Neural cell (in vitro differentiated cells): ENCODE measurements around the gene GALE. TPM values are rescaled to one million over a fixed set of nuclear protein-coding genes. Genes with fewer than 3 reads are reported as not detected.

ENCODE experiments used
- H2AFZ ChIP-seq: fragments of 200-600, 300-800 bp; sonication (generic), shearing (Covaris generic); 2 replicates; pipeline ENCODE4 v1.6.0; 2014; ENCODE audit warnings: low read depth, mild to moderate bottlenecking, antibody characterized with exemption, low read length, moderate library complexity
- H3F3A ChIP-seq: fragments of 200-600 bp; shearing (Covaris generic); 2 replicates; pipeline ENCODE4 v1.6.1; 2016; ENCODE audit warnings: mild to moderate bottlenecking, moderate library complexity, mixed read lengths, antibody characterized with exemption, low read length; ENCODE audit not compliant: insufficient read depth, poor library complexity, severe bottlenecking
- H3K27ac ChIP-seq: fragments of 200-600, 300-800 bp; sonication (generic), shearing (Covaris generic); 2 replicates; pipeline ENCODE4 v1.5.1; 2014; ENCODE audit warnings: mild to moderate bottlenecking, low read length, moderate library complexity
- H3K27me3 ChIP-seq: fragments of 300-800, 200-600 bp; sonication (generic), shearing (Covaris generic); 2 replicates; pipeline ENCODE4 v1.6.0; 2014; ENCODE audit warnings: mild to moderate bottlenecking, low read depth, low read length, moderate library complexity; ENCODE audit not compliant: insufficient read depth
- H3K36me3 ChIP-seq: fragments of 300-800, 200-600 bp; sonication (generic), shearing (Covaris generic); 2 replicates; pipeline ENCODE4 v1.5.1; 2014; ENCODE audit warnings: mild to moderate bottlenecking, antibody characterized with exemption, low read length, moderate library complexity; ENCODE audit not compliant: insufficient read depth
- H3K4me2 ChIP-seq: fragments of 300-800, 200-600 bp; sonication (generic), shearing (Covaris generic); 2 replicates; pipeline ENCODE4 v1.6.0; 2014; ENCODE audit warnings: mild to moderate bottlenecking, low read length
- H3K4me3 ChIP-seq: fragments of 300-800, 200-600 bp; sonication (generic), shearing (Covaris generic); 2 replicates; pipeline ENCODE4 v1.5.1; 2014; ENCODE audit warnings: mild to moderate bottlenecking, low read length, moderate library complexity
- H3K79me2 ChIP-seq: fragments of 200-600 bp; shearing (Covaris generic); replicated peaks from 2 replicates; pipeline ENCODE4 v1.6.0; 2014; ENCODE audit warnings: mild to moderate bottlenecking, low read length, moderate library complexity; ENCODE audit not compliant: insufficient read depth
- H3K9ac ChIP-seq: fragments of 300-800, 200-600 bp; sonication (generic), shearing (Covaris generic); 2 replicates; pipeline ENCODE4 v1.6.1; 2016; ENCODE audit warnings: mild to moderate bottlenecking, low read length, mixed read lengths
- H3K9me2 ChIP-seq: fragments of 200-600 bp; shearing (Covaris generic); 2 replicates; pipeline ENCODE4 v1.6.1; 2016; ENCODE audit warnings: mild to moderate bottlenecking, low read length, mixed read lengths; ENCODE audit not compliant: insufficient read depth
- H3K9me3 ChIP-seq: fragments of 200-600, 300-800 bp; sonication (generic), shearing (Covaris generic); 2 replicates; pipeline ENCODE4 v1.6.1; 2016; ENCODE audit warnings: mild to moderate bottlenecking, mixed run types, low read length, moderate library complexity, mixed read lengths
- H4K20me1 ChIP-seq: fragments of 200-600 bp; shearing (Covaris generic); 2 replicates; pipeline ENCODE4 v1.6.1; 2016; ENCODE audit warnings: mild to moderate bottlenecking, mixed run types; ENCODE audit not compliant: insufficient read depth
- EP300 ChIP-seq: fragments of 450-650 bp; conservative IDR thresholded peaks from 2 replicates; pipeline ENCODE4 v1.6.1; 2014; ENCODE audit warnings: antibody characterized with exemption, mild to moderate bottlenecking, moderate library complexity; ENCODE audit not compliant: poor library complexity, severe bottlenecking
- EZH2 ChIP-seq: fragments of 200-600, 300-800 bp; shearing (Covaris generic), sonication (generic); IDR thresholded peaks from 2 replicates; pipeline ENCODE4 v1.6.1; 2014; ENCODE audit warnings: antibody characterized with exemption, low read length, borderline replicate concordance, mild to moderate bottlenecking; ENCODE audit not compliant: insufficient read depth, poor library complexity, severe bottlenecking
- MXI1 ChIP-seq: fragments of 450-650 bp; conservative IDR thresholded peaks from 2 replicates; pipeline ENCODE4 v1.6.1; 2014; ENCODE audit warnings: antibody characterized with exemption, mild to moderate bottlenecking; ENCODE audit not compliant: poor library complexity, severe bottlenecking
- POLR2AphosphoS5 ChIP-seq: IDR thresholded peaks from 2 replicates; pipeline ENCODE4 v1.6.1; 2012
- RAD21 ChIP-seq: fragments of 450-650 bp; conservative IDR thresholded peaks from 2 replicates; pipeline ENCODE4 v1.6.1; 2014; ENCODE audit warnings: antibody characterized with exemption, mild to moderate bottlenecking, moderate library complexity
- SMC3 ChIP-seq: fragments of 450-650 bp; conservative IDR thresholded peaks from 2 replicates; pipeline ENCODE4 v1.6.1; 2014; ENCODE audit warnings: antibody characterized with exemption, mild to moderate bottlenecking, moderate library complexity; ENCODE audit not compliant: poor library complexity
- TAF1 ChIP-seq: IDR thresholded peaks from 2 replicates; pipeline ENCODE4 v1.6.1; 2012; ENCODE audit warnings: low read depth
- polyA plus RNA-seq: library from polyadenylated mRNA; depleted of rRNA; stranded (reverse); fragments of >200 nt; gene quantifications from 2 replicates; pipeline ENCODE4 v1.2.3, GENCODE V29; 2014
- TF ChIP-seq, protein P1 (sequence below): fragments of 450-650 bp; IDR thresholded peaks from 2 replicates; pipeline ENCODE4 v1.5.1; 2014; ENCODE audit warnings: antibody characterized with exemption, mild to moderate bottlenecking, moderate library complexity; ENCODE audit not compliant: poor library complexity, severe bottlenecking
- TF ChIP-seq, protein P2 (sequence below): IDR thresholded peaks from 2 replicates; pipeline ENCODE4 v1.6.1; 2012; ENCODE audit warnings: borderline replicate concordance

Gene GALE
- polyA plus RNA-seq, 1 donor from 2014 or later, result 109 TPM

GRCh38 chr1:23816906-23817305 lies 16.4 kb upstream of the GALE start:
- Histone ChIP-seq H3K9me3 (no peaks in the 10 kb centered on the region), H3K4me2 (no peak overlapping the region), H4K20me1 (no peaks in the 10 kb centered on the region), H2AFZ (no peak overlapping the region), H3F3A (no peaks in the 10 kb centered on the region), H3K9me2 (no peaks in the 10 kb centered on the region), H3K27ac (no peak overlapping the region), H3K9ac (no peak overlapping the region), H3K36me3 (no peaks in the 10 kb centered on the region), H3K79me2 (no peaks in the 10 kb centered on the region), H3K27me3 (no peaks in the 10 kb centered on the region), H3K4me3 (no peak overlapping the region)
- TF ChIP-seq, protein P1, sequence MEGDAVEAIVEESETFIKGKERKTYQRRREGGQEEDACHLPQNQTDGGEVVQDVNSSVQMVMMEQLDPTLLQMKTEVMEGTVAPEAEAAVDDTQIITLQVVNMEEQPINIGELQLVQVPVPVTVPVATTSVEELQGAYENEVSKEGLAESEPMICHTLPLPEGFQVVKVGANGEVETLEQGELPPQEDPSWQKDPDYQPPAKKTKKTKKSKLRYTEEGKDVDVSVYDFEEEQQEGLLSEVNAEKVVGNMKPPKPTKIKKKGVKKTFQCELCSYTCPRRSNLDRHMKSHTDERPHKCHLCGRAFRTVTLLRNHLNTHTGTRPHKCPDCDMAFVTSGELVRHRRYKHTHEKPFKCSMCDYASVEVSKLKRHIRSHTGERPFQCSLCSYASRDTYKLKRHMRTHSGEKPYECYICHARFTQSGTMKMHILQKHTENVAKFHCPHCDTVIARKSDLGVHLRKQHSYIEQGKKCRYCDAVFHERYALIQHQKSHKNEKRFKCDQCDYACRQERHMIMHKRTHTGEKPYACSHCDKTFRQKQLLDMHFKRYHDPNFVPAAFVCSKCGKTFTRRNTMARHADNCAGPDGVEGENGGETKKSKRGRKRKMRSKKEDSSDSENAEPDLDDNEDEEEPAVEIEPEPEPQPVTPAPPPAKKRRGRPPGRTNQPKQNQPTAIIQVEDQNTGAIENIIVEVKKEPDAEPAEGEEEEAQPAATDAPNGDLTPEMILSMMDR, result no peak
- TF ChIP-seq EP300 (no peak), MXI1 (no peak)

DNA sequence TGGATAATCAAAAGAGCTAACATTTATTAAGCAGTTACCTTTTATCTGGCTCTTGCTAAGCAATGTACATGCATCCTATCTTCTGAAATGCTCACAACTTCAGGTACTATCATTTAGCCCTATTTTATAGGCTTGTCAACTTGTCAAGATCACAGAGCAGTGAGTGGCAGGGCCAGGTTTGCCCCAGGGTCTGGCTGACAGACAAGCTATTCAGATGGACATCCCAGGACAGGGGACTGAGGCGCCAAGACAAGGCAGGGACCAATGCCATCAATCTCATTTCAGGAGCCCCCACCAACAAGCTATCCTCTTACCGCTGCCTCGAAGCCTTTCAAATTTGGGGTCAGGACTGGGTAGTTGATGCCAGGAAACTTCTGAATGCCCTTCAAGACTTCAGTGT lies 15.8 kb upstream of the GALE start:
- TF ChIP-seq TAF1, result no peak
- TF ChIP-seq, protein P1, result no peak
- TF ChIP-seq MXI1, result no peak
- H3K27me3 ChIP-seq, result no peaks in the 10 kb centered on the region
- H3K27ac ChIP-seq, result no peak overlapping the region
- no peaks in the 10 kb centered on the region for H3K9me2 ChIP-seq
- no peak overlapping the region for H3K4me2 ChIP-seq
- no peaks in the 10 kb centered on the region for H3F3A ChIP-seq
- H3K4me3 ChIP-seq, result no peak overlapping the region
- H4K20me1 ChIP-seq, result no peaks in the 10 kb centered on the region
- no peak overlapping the region for H2AFZ ChIP-seq
- no peaks in the 10 kb centered on the region for H3K9me3 ChIP-seq
- H3K79me2 ChIP-seq, result no peaks in the 10 kb centered on the region
- no peaks in the 10 kb centered on the region for H3K36me3 ChIP-seq
- no peak overlapping the region for H3K9ac ChIP-seq

DNA sequence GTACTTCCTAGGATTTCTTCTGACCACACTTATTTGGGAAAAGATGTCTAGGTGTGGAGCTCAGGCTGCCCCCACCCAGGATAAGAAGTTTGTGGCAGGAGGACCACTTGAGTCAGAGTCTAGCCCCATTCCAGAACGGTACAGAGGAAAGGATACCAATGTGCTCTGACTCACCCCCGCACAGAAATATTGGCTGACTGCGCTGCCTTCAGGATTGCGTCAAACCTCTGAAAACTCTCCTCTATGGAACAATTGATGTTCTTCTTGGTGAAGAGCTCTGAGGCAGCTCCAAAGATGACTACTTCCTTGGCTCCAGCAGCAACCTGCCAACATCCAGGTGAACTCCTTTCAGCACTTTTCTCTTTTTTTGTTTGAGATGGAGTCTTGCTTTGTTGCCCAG lies 13.5 kb upstream of the GALE start:
- no peaks in the 10 kb centered on the region for H3K9me3 ChIP-seq
- no peaks in the 10 kb centered on the region for H3K79me2 ChIP-seq
- no peak overlapping the region for H3K9ac ChIP-seq
- no peaks in the 10 kb centered on the region for H3K36me3 ChIP-seq
- no peak overlapping the region for H3K4me2 ChIP-seq
- H3F3A ChIP-seq, result no peaks in the 10 kb centered on the region
- no peaks in the 10 kb centered on the region for H3K9me2 ChIP-seq
- no peak overlapping the region for H3K27ac ChIP-seq
- no peaks in the 10 kb centered on the region for H4K20me1 ChIP-seq
- H2AFZ ChIP-seq, result no peak overlapping the region
- no peak overlapping the region for H3K4me3 ChIP-seq
- TF ChIP-seq SMC3, result no peak
- TF ChIP-seq MXI1, result no peak
- no peak for TF ChIP-seq TAF1
- no peak for TF ChIP-seq POLR2AphosphoS5
- TF ChIP-seq EP300, result no peak
- TF ChIP-seq, protein P2, sequence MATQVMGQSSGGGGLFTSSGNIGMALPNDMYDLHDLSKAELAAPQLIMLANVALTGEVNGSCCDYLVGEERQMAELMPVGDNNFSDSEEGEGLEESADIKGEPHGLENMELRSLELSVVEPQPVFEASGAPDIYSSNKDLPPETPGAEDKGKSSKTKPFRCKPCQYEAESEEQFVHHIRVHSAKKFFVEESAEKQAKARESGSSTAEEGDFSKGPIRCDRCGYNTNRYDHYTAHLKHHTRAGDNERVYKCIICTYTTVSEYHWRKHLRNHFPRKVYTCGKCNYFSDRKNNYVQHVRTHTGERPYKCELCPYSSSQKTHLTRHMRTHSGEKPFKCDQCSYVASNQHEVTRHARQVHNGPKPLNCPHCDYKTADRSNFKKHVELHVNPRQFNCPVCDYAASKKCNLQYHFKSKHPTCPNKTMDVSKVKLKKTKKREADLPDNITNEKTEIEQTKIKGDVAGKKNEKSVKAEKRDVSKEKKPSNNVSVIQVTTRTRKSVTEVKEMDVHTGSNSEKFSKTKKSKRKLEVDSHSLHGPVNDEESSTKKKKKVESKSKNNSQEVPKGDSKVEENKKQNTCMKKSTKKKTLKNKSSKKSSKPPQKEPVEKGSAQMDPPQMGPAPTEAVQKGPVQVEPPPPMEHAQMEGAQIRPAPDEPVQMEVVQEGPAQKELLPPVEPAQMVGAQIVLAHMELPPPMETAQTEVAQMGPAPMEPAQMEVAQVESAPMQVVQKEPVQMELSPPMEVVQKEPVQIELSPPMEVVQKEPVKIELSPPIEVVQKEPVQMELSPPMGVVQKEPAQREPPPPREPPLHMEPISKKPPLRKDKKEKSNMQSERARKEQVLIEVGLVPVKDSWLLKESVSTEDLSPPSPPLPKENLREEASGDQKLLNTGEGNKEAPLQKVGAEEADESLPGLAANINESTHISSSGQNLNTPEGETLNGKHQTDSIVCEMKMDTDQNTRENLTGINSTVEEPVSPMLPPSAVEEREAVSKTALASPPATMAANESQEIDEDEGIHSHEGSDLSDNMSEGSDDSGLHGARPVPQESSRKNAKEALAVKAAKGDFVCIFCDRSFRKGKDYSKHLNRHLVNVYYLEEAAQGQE, result no peak
- TF ChIP-seq, protein P1, result no peak
- TF ChIP-seq RAD21, result no peak
- TF ChIP-seq EZH2, result no peak
- no peaks in the 10 kb centered on the region for H3K27me3 ChIP-seq
